GM13977 (cell line): ENCODE results near the gene TICRR.

Source experiments
- DNase-seq: peaks from one replicate; pipeline ENCODE4 v3.0.0; 2012; ENCODE audit warnings: low spot score
- in situ Hi-C: fragments of 300-500 bp; cut with MboI; formaldehyde crosslinking; loops from one replicate; pipeline ENCODE4 v1.12.0; 2022; ENCODE audit warnings: low sequenced_read_pairs, low pct_unique_long_range_greater_than_20kb, mixed read lengths, inconsistent platforms; ENCODE audit not compliant: unreplicated experiment
- TF ChIP-seq, protein P1 (sequence below): IDR thresholded peaks from 2 replicates; pipeline ENCODE4 v1.5.1; 2012; ENCODE audit warnings: mild to moderate bottlenecking, control low read depth; ENCODE audit not compliant: insufficient read depth; ENCODE audit errors: extremely low read depth, missing control alignments

The TICRR gene

DNA sequence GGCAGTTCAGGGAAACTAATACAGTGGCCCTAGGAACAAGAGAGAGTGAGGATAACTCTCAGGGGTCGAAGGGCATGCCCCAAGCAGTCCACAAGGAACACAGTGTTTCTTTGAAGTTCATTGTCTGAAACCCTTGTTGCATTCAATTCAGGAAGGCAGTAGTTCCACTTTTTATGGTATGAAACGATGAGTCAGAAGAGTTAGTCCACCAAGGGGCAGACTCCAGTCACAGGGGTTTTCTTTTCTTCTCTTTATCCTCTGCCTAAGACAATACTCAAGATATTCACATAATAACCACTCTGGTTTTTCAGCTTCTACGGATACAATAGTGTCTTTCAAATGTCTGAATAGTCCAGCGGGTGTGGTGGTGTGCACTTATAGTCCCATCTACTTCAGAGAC, 23.7 kb upstream of the TICRR start:
- TF ChIP-seq, protein P1, sequence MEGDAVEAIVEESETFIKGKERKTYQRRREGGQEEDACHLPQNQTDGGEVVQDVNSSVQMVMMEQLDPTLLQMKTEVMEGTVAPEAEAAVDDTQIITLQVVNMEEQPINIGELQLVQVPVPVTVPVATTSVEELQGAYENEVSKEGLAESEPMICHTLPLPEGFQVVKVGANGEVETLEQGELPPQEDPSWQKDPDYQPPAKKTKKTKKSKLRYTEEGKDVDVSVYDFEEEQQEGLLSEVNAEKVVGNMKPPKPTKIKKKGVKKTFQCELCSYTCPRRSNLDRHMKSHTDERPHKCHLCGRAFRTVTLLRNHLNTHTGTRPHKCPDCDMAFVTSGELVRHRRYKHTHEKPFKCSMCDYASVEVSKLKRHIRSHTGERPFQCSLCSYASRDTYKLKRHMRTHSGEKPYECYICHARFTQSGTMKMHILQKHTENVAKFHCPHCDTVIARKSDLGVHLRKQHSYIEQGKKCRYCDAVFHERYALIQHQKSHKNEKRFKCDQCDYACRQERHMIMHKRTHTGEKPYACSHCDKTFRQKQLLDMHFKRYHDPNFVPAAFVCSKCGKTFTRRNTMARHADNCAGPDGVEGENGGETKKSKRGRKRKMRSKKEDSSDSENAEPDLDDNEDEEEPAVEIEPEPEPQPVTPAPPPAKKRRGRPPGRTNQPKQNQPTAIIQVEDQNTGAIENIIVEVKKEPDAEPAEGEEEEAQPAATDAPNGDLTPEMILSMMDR = no peak
- peak; percentile 60 for DNase-seq
- in situ Hi-C loops = no loop called here

DNA sequence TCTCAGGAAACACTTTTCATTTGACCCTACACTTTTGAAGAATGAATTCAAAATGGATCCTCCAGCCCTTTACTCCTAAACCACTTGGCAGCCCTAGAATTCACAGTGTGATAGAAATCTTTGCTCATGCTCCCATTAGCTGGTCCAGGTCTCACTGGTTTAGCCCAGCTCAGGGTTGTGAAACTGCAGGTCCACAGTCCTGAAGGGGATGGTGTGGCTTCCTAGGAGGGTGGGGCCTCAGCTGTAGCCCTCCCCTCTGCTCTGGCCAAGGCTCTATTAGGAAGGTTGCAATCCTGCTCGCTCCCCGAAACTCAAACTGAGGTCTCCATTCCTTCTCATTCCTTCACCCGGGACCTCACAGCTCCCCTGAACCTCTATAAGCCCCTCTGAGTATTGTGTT, 21.6 kb upstream of the TICRR start:
- in situ Hi-C loops = no loop called here
- TF ChIP-seq, protein P1 = no peak

DNA sequence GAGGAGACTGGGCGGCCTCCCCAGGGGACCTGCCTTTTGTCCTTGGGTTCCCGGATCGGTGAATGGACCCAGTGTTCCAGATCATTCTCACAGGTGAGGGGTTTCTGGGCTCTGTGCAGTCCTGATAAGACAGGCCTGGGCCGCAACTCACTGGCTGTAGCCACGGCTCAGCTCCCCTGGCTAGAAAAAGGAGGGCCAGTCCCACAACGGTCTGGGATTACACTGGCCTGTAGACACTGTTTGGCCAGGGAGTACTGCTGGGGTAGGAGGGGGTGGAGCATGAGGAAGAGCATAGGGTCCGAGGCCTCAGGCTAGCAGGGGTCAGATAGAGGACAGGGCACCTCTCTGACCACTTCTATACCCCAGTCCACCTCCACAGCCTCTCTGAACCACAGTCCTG, 21.0 kb upstream of the TICRR start:
- TF ChIP-seq, protein P1 = no peak
- in situ Hi-C loops = no loop called here
- no peak for DNase-seq

More for the DNA sequence above, 21.6 kb upstream of the TICRR start:
- no peak for DNase-seq

DNA sequence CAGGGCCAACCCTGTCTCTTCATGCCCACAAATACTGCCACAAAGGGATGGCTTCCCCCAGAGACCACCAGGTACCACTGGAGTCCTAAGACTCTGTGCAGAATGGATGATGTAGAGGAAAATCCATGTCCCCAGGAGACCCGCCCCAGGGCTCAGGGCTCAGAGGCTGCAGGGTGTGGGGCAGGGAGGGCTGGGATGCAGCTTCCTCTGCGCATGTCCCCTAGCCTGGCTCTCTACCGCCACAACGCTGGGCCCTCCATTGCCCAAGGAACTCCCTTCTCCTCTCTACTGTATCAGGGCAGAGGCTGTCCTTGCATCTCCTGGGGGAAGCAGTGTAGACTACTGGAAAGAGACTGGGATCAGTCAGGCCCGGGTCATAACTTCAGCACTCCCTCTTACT, 19.5 kb upstream of the TICRR start:
- in situ Hi-C loops = no loop called here
- TF ChIP-seq, protein P1 = no peak
- no peak for DNase-seq

DNA sequence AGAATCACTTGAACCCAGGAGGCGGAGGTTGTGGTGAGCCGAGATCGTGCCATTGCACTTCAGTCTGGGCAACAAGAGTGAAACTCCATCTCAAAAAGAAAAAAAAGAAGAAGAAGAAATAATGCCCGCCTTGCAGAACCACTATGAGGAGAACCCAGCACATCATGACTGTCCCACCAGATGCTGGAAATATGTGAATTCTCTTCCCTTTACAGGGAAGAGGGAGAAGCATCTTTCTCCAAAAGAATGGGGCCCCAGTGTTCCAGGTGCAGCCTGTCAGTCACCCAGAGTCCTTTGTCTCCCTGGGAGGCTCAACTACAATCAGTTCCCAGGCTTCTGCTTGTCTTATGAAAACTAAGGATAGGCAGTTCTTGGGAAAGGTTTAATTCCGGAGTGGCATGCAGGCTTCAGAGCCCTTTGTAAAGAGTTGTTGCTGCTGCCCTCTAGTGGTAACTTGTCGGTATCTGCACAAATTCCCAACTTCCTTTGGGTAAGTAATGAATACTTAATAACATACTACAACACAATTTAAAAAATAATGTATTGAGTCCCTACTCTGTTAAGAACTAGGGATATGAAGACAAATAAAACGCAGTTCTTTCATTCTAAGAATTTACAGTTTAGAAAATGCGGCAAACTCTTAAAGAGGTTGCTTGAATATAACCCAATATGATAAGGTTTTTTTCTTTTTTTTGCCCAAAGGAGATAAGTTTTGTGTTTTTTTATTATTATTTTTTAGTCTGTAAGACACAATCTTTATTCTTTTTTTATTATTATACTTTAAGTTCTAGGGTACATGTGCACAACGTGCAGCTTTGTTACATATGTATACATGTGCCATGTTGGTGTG, 18.6 kb upstream of the TICRR start:
- TF ChIP-seq, protein P1 = peak; percentile 78
- in situ Hi-C loops = no loop called here
- peak; percentile 59 for DNase-seq

DNA sequence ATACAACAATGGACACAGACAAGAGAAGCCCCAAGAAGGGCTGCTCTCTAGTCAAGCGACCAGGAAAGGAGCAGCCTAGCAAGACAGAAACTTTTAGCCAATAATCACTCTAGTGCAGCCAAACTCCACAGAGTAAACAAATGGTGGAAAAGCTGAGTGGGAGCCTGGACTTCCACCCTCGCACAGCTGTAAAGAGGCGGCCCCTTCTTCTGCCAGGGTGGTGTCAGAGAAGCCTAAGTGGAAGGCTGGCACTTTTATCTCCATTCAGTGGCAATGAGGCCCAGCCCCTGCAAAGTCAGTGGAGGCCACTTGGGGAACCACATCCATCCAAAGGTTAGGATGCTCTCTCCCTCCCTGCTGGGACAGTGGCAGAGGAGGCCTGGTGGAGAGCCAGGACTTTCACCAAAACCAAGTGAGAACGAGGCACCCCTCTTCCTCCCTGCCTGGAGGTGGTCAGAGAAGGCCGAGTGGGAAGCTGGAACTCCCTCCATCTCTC, 15.5 kb upstream of the TICRR start:
- TF ChIP-seq, protein P1 = no peak
- no peak for DNase-seq
- in situ Hi-C loops = no loop called here
